ENCODE measurements around the gene TMEM242.

GRCh38 chr6:157263881-157264397 is 59.4 kb downstream of the TMEM242 start:
- no peak for TF ChIP-seq RAD21 (IDR thresholded peaks at IDR 0.05; ENCODE audit: low read length)
- TF ChIP-seq CTCF (conservative IDR thresholded peaks at IDR 0.05; ENCODE audit: low read depth, low read length): no peak
- TF ChIP-seq FOS (IDR thresholded peaks at IDR 0.05; ENCODE audit: low read depth, low read length): no peak
- no peak for TF ChIP-seq POLR2A (IDR thresholded peaks at IDR 0.05; ENCODE audit: low read depth, low read length)
- TF ChIP-seq RFX5 (IDR thresholded peaks at IDR 0.05; ENCODE audit: low read depth, low read length): no peak
- no peak for TF ChIP-seq USF2 (IDR thresholded peaks at IDR 0.05; ENCODE audit: low read depth, low read length)
- no peak for TF ChIP-seq MXI1 (IDR thresholded peaks at IDR 0.05; ENCODE audit: borderline replicate concordance, low read depth, low read length)
